ENCODE data around the gene ABCA5.
"Not testable (repeated sequence)": the region's sequence is repeated elsewhere in the genome, so short reads cannot be mapped to it uniquely, and the experiment has no call there.

ABCA5 gene

GRCh38 chr17:69326377-69327059 lies 415 bp downstream of the ABCA5 start:
- no peak for DNase-seq

GRCh38 chr17:69325518-69326376 lies 1.2 kb downstream of the ABCA5 start:
- peak; percentile 14 for DNase-seq

GRCh38 chr17:69323806-69324205 lies 3.1 kb downstream of the ABCA5 start:
- DNase-seq, result no peak

GRCh38 chr17:69320908-69321238 lies 6.1 kb downstream of the ABCA5 start:
- no peak for DNase-seq

GRCh38 chr17:69320210-69320907 lies 6.6 kb downstream of the ABCA5 start:
- DNase-seq, result no peak

GRCh38 chr17:69317625-69318024 lies 9.3 kb downstream of the ABCA5 start:
- DNase-seq, result no peak

- DNase-seq, result peak; percentile 64
Measured at GRCh38 chr17:69314246-69315065, 12.5 kb downstream of the ABCA5 start.

GRCh38 chr17:69305177-69305576 lies 21.8 kb downstream of the ABCA5 start:
- no peak for DNase-seq

GRCh38 chr17:69302682-69303081 lies 24.3 kb downstream of the ABCA5 start:
- DNase-seq, result no peak

GRCh38 chr17:69300222-69300621 lies 26.7 kb downstream of the ABCA5 start:
- no peak for DNase-seq

GRCh38 chr17:69298120-69298722 lies 28.7 kb downstream of the ABCA5 start:
- DNase-seq, result not testable (repeated sequence)

GRCh38 chr17:69287168-69287567 lies 39.8 kb downstream of the ABCA5 start:
- DNase-seq, result no peak

- no peak for DNase-seq
Measured at GRCh38 chr17:69286257-69286656, 40.7 kb downstream of the ABCA5 start.

GRCh38 chr17:69284646-69285045 lies 42.3 kb downstream of the ABCA5 start:
- DNase-seq, result no peak

GRCh38 chr17:69282002-69282401 lies 44.9 kb downstream of the ABCA5 start:
- DNase-seq, result no peak

- not testable (repeated sequence) for DNase-seq
Measured at GRCh38 chr17:69276279-69276678, 50.7 kb downstream of the ABCA5 start.

- DNase-seq, result no peak
Measured at GRCh38 chr17:69275751-69276150, 51.2 kb downstream of the ABCA5 start.

- DNase-seq, result no peak
Measured at GRCh38 chr17:69271023-69271422, 55.9 kb downstream of the ABCA5 start.

GRCh38 chr17:69269131-69269998 lies 57.6 kb downstream of the ABCA5 start:
- DNase-seq, result no peak

GRCh38 chr17:69268543-69269014 lies 58.4 kb downstream of the ABCA5 start:
- DNase-seq, result no peak

GRCh38 chr17:69267219-69267618 lies 59.7 kb downstream of the ABCA5 start:
- no peak for DNase-seq
